ENCODE measurements around the gene HDHD5. TPM values are rescaled to one million over a fixed set of nuclear protein-coding genes. Genes with fewer than 3 reads are reported as not detected.
A peak's percentile ranks its signal among the peaks of the same experiment; 100 is the strongest.

HDHD5 gene
- polyA plus RNA-seq, result 91.3 and 95.3 TPM in 2 replicates
- polyA minus RNA-seq, result 44.5 and 51.9 TPM in 2 replicates

DNA sequence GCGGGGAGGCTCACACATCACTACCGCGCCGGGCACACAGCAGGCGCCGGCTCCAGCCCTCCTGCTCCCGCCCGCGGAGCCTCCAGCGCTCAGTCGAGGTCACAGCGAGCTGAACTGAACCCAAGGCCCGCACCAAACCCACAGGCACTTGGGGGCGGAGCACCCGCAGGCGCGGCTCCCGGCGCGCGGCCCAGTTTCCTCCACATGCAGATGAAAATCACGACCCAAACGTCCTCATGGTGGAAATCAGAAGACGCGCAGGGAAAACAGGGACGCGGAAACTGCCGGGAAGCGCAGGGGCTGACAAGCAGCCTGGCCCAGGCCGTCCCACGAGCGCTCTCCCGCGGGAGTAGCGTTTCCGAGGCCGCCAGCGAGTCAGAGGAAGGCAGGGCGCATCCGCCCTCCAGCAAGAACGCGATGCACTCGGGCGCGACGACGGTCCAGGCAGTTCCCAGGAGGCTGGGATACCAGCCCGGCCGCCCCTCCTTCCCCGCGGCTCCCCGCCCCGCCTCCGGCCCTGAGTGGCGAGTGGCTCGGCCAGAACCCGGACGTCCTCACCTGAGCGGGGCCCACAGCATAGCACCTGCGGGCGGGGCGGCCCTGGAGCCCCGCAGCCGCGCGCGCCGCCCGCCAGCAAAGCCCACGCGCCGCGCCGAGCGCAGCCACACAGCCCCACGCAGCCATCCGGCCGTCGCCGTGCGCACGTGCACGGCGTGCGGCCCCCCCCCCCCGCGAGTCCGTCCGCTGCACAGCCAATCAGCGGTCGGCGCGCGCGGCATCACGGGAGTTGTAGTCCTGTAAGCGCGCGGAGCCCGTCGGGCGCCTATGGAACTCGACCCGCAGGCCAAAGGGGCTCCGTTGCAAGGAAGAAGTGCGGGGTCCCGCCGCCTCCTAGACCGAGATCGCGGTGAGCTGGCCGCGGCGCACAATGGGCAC lies at the start of gene HDHD5:
Gene HDHD5 (minus strand): TSS at position 710 of the 936 bp plus-strand sequence. CDS start 26 bp downstream, at position 684.
- Histone ChIP-seq H4K20me1 (ENCODE audit: insufficient read depth) (no peaks in the 10 kb centered on the region), H3K79me2 (replicated peaks; ENCODE audit: insufficient read depth, low read length) (peaks cover 13% of the 10 kb centered on the region), H3K36me3 (ENCODE audit: insufficient read depth, low read length) (no peaks in the 10 kb centered on the region), H3K4me2 (ENCODE audit: low read length) (peak within 1 kb of the TSS; percentile 84), H3K9me3 (ENCODE audit: low read length) (no peaks in the 10 kb centered on the region), H3K9ac (ENCODE audit: low read length) (peak within 1 kb of the TSS; percentile 78), H2AFZ (ENCODE audit: low read depth, low read length) (peak within 1 kb of the TSS; percentile 99), H3K9me2 (ENCODE audit: insufficient read depth, low read length) (no peaks in the 10 kb centered on the region), H3K27ac (ENCODE audit: low read length) (peak within 1 kb of the TSS; percentile 76), H3K4me3 (ENCODE audit: low read length) (peak within 1 kb of the TSS; percentile 95), H3F3A (ENCODE audit: insufficient read depth, low read length, poor library complexity, severe bottlenecking) (no peaks in the 10 kb centered on the region), H3K27me3 (ENCODE audit: insufficient read depth, low read depth, low read length) (no peaks in the 10 kb centered on the region)
- TF ChIP-seq, protein P1, sequence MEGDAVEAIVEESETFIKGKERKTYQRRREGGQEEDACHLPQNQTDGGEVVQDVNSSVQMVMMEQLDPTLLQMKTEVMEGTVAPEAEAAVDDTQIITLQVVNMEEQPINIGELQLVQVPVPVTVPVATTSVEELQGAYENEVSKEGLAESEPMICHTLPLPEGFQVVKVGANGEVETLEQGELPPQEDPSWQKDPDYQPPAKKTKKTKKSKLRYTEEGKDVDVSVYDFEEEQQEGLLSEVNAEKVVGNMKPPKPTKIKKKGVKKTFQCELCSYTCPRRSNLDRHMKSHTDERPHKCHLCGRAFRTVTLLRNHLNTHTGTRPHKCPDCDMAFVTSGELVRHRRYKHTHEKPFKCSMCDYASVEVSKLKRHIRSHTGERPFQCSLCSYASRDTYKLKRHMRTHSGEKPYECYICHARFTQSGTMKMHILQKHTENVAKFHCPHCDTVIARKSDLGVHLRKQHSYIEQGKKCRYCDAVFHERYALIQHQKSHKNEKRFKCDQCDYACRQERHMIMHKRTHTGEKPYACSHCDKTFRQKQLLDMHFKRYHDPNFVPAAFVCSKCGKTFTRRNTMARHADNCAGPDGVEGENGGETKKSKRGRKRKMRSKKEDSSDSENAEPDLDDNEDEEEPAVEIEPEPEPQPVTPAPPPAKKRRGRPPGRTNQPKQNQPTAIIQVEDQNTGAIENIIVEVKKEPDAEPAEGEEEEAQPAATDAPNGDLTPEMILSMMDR (IDR thresholded peaks at IDR 0.05; ENCODE audit: poor library complexity, severe bottlenecking), result no peak
- no peak for TF ChIP-seq EZH2 (IDR thresholded peaks at IDR 0.05; ENCODE audit: borderline replicate concordance, insufficient read depth, low read length, poor library complexity, severe bottlenecking)
- TF ChIP-seq POLR2AphosphoS5 (IDR thresholded peaks at IDR 0.05), result peak; percentile 58
- TF ChIP-seq MXI1 (conservative IDR thresholded peaks at IDR 0.05; ENCODE audit: poor library complexity, severe bottlenecking), result peak; percentile 96
- TF ChIP-seq TAF1 (IDR thresholded peaks at IDR 0.05; ENCODE audit: low read depth), result peak; percentile 64
- peak; percentile 54 for TF ChIP-seq RAD21 (conservative IDR thresholded peaks at IDR 0.05)
- peak; percentile 30 for TF ChIP-seq EP300 (conservative IDR thresholded peaks at IDR 0.05; ENCODE audit: poor library complexity, severe bottlenecking)
- peak; percentile 53 for TF ChIP-seq SMC3 (conservative IDR thresholded peaks at IDR 0.05; ENCODE audit: poor library complexity)
- TF ChIP-seq, protein P2, sequence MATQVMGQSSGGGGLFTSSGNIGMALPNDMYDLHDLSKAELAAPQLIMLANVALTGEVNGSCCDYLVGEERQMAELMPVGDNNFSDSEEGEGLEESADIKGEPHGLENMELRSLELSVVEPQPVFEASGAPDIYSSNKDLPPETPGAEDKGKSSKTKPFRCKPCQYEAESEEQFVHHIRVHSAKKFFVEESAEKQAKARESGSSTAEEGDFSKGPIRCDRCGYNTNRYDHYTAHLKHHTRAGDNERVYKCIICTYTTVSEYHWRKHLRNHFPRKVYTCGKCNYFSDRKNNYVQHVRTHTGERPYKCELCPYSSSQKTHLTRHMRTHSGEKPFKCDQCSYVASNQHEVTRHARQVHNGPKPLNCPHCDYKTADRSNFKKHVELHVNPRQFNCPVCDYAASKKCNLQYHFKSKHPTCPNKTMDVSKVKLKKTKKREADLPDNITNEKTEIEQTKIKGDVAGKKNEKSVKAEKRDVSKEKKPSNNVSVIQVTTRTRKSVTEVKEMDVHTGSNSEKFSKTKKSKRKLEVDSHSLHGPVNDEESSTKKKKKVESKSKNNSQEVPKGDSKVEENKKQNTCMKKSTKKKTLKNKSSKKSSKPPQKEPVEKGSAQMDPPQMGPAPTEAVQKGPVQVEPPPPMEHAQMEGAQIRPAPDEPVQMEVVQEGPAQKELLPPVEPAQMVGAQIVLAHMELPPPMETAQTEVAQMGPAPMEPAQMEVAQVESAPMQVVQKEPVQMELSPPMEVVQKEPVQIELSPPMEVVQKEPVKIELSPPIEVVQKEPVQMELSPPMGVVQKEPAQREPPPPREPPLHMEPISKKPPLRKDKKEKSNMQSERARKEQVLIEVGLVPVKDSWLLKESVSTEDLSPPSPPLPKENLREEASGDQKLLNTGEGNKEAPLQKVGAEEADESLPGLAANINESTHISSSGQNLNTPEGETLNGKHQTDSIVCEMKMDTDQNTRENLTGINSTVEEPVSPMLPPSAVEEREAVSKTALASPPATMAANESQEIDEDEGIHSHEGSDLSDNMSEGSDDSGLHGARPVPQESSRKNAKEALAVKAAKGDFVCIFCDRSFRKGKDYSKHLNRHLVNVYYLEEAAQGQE (IDR thresholded peaks at IDR 0.05; ENCODE audit: borderline replicate concordance), result peak; percentile 24

DNA sequence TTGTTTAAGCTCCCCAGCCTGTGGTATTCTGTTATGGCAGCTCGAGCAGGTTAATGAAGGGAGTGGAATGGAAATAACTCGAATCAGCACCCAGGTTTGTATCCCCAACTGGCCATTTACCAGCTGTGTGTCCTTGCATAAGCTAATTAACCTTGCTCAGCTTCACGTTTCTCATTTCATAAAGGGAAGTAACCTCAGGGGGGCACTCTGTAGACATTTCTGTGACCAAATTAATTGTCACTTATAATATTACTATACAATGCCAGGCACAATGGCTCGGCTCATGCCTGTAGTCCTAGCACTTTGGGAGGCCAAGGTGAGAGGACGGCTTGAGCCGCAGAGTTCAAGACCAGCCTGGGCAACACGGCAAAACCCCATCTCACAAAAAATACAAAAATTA lies 46.4 kb upstream of the HDHD5 start:
- Histone ChIP-seq H3K9ac (ENCODE audit: low read length) (no peak overlapping the region), H4K20me1 (ENCODE audit: insufficient read depth) (no peaks in the 10 kb centered on the region), H3F3A (ENCODE audit: insufficient read depth, low read length, poor library complexity, severe bottlenecking) (no peaks in the 10 kb centered on the region), H3K4me2 (ENCODE audit: low read length) (no peak overlapping the region), H3K9me3 (ENCODE audit: low read length) (no peaks in the 10 kb centered on the region), H3K27me3 (ENCODE audit: insufficient read depth, low read depth, low read length) (no peaks in the 10 kb centered on the region), H3K79me2 (replicated peaks; ENCODE audit: insufficient read depth, low read length) (no peaks in the 10 kb centered on the region), H2AFZ (ENCODE audit: low read depth, low read length) (no peak overlapping the region), H3K27ac (ENCODE audit: low read length) (no peak overlapping the region), H3K9me2 (ENCODE audit: insufficient read depth, low read length) (no peaks in the 10 kb centered on the region), H3K36me3 (ENCODE audit: insufficient read depth, low read length) (no peaks in the 10 kb centered on the region), H3K4me3 (ENCODE audit: low read length) (no peak overlapping the region)
- TF ChIP-seq POLR2AphosphoS5 (IDR thresholded peaks at IDR 0.05), result no peak
- TF ChIP-seq RAD21 (conservative IDR thresholded peaks at IDR 0.05), result no peak
- TF ChIP-seq, protein P2 (IDR thresholded peaks at IDR 0.05; ENCODE audit: borderline replicate concordance), result no peak
- no peak for TF ChIP-seq EZH2 (IDR thresholded peaks at IDR 0.05; ENCODE audit: borderline replicate concordance, insufficient read depth, low read length, poor library complexity, severe bottlenecking)
- no peak for TF ChIP-seq EP300 (conservative IDR thresholded peaks at IDR 0.05; ENCODE audit: poor library complexity, severe bottlenecking)

Measured in neural cell (in vitro differentiated cells).